DMS153 (cell line): ENCODE results near the gene JAZF1.

Experiments
- DNase-seq: peaks from one replicate; lab custom pipeline; 2025; lab: John Stamatoyannopoulos, UW

JAZF1 gene

GRCh38 chr7:28136420-28136819 is 44.2 kb downstream of the JAZF1 start:
- DNase-seq, result no peak

- DNase-seq, result no peak
These were observed 44.8 kb downstream of the JAZF1 start for GRCh38 chr7:28135760-28136159.

- no peak for DNase-seq
These were observed 45.3 kb downstream of the JAZF1 start for GRCh38 chr7:28135315-28135714.

- DNase-seq, result no peak
These were observed 46.7 kb downstream of the JAZF1 start for GRCh38 chr7:28133872-28134271.

DNA sequence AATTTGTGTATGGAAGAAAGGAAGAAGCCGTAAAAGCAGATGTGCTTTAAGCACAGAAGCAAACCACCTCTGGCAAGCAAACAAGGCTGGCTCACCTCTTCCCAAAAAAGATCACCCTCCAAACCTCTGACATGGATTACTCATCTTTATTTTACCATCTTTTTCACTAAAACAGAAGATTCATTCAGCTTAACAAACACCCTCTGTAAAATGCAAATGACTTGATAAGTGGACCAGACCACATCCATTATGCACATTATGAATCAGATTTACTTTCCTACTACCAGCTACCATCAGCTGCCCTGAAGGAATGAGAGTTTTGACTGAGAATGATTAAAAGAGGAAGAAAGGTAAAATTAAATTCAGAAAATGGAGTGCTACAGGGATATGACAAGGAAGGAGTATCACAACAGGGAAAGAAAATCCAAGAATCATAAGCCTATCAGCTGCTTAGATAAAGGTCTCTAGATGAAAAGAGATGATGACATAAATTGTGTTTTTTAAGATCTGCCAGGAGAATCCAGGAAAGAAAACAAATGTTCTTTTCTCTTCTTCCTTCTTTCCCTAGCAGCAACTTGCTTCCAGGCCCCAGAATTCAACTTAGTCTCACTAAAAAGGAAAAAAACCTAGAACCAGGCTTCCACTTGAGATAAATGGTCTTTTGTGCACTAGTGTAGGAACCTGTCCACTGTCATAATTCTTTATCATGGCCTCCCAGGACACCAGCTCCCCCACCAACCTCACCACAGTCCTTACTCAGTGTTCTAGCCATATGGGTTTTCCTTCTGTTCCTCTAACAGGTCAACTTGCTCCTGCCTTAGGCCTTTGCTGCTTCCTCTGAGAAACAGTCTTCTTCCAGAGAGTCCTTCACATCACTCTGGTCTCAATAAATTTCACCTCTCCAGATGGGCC is 47.4 kb downstream of the JAZF1 start:
- DNase-seq, result no peak

- no peak for DNase-seq
These were observed 50.3 kb downstream of the JAZF1 start for GRCh38 chr7:28130277-28130676.

DNA sequence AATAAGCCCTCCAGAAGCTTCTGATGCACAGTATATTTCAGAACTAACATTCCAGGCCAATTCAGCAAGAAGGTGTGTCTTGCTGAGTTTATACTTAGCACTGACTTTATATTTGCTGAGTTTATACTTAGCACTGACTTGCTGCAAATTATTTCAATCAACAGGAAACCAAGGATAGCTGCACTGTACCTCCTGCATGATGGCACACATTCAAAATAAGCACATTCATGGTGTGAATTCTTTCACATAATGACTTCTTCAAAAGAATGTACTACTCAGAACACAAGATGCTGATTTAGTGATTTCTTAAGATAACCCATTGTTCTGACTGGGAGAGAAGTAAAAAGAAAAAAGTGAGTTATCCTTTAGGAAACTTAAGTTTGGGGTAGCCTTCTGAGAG is 52.0 kb downstream of the JAZF1 start:
- DNase-seq, result no peak

GRCh38 chr7:28126410-28127041 is 54.1 kb downstream of the JAZF1 start:
- DNase-seq, result no peak

- DNase-seq, result no peak
These were observed 54.9 kb downstream of the JAZF1 start for GRCh38 chr7:28125431-28126409.

DNA sequence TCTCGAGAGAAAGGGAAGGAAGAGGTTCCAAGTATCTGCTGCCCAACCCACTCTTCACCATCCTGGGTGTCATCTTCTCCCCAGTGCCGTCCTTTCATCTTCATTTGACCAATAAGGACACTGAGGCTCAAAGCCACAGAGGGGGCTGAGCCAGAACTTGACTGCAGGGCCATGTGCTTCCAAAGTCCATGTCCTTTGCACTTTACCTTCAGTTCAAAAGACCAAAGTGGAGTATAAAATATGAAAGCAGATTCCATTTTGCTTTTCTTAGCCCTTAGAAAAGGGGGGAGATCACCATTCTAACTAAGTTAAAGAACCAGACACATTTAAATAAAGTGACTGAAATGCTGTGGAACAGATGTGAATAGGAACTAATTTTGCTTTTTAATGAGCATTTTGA is 56.2 kb downstream of the JAZF1 start:
- no peak for DNase-seq

GRCh38 chr7:28123752-28124151 is 56.8 kb downstream of the JAZF1 start:
- no peak for DNase-seq

GRCh38 chr7:28121496-28121895 is 59.1 kb downstream of the JAZF1 start:
- no peak for DNase-seq

DNA sequence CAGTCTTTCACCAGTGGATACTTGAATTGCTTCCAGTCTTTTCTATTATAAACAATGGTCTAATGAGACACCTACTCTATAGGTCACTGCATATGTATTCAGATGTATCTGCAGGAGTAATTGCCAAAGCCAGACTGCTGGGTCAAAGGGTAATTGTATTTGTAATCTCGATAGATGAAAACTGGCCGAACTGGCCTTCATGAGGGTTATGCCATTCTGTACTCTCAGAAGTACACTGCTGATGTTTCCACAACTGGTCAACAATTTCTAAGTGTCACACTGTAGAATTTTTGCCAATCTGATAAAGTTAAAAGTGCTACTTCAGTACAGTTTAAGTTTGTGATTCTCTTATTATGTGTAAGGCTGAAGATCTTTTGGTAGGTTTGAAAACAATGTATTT is 64.6 kb downstream of the JAZF1 start:
- no peak for DNase-seq

- DNase-seq, result no peak
These were observed 65.3 kb downstream of the JAZF1 start for GRCh38 chr7:28115261-28115660.

GRCh38 chr7:28114056-28114455 is 66.5 kb downstream of the JAZF1 start:
- no peak for DNase-seq

DNA sequence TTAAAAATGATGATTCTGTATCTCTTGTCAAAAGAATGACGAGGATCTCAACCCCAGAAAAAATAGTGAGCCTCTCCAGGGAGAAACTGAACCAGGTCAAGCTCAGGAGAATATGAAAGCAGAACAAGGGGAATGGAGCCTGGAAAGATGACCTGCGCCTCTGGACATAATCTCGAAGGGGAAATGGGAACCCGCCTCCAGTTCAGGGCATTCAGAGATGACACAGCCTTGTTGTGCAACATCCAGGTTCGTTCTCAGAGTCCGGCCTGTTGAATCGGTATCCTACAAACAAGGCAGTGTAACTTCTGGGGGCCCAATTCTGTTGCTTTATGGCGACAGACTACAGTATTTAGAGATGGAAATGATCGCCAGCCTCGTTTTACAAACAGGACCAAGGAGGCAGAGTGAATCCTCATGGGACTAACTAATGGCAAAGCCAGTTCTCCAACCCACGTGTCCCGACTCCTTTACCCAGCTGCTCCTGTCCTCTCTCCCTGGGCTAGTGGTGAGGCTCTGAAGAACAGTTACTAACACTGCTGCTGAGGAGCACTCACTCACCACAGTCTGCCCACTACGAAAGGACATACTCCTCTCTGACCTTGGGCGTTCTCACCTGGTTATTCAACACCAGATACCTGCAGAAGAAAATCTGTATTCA is 67.6 kb downstream of the JAZF1 start:
- no peak for DNase-seq

- no peak for DNase-seq
These were observed 68.1 kb downstream of the JAZF1 start for GRCh38 chr7:28112467-28112866.

GRCh38 chr7:28112012-28112411 is 68.6 kb downstream of the JAZF1 start:
- no peak for DNase-seq

DNA sequence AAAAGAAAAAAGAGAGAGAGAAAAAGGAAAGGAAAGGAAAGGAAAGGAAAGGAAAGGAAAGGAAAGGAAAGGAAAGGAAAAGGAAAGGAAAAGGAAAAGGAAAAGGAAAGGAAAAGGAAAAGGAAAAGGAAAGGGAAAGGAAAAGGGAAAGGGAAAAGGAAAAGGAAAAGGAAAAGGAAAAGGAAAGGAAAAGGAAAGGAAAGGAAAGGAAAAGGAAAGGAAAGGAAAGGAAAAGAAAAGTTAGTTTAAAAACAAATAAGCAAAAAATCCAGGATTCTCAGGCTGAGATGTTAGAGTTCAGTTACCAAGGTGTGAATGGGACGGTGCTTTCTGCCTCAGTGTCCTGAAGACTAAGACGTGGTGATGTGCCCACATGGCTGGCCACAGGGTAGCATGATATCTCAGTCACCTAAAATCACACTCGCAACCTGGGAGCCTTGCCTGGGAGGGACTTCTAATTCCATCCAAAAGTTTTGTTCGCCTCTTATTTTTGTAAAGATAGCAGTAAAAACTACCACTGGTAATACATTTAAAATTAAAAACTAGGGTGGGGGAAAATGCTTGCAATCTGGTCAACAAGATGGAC is 70.1 kb downstream of the JAZF1 start:
- DNase-seq, result no peak

DNA sequence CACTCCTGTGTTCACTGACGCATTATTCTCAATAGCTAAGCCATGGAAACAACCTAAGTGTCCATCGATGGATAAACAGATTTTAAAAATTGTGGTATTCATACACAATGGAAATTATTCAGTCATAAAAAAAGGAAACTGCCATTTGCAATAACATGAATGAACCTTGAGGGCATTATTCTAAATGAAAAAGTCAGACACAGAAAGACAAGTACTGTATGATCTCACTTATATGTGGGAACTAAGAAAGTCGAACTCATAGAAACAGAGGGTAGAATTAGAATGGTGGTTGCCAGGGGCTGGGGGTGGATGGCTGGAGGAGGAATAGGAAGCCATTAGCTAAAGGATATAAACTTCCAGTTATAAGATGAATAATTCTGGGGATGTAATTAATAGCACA is 71.8 kb downstream of the JAZF1 start:
- DNase-seq, result no peak

GRCh38 chr7:28107960-28108359 is 72.6 kb downstream of the JAZF1 start:
- no peak for DNase-seq
